DMS114 treated with DMSO at 0.1 percent for 48 hours (cell line): ENCODE results near the gene SCAMP4.

Source experiments
- DNase-seq: peaks from one replicate; lab custom pipeline; 2025; ENCODE audit not compliant: unreplicated experiment; lab: John Stamatoyannopoulos, UW

The SCAMP4 gene

GRCh38 chr19:1905110-1905862 lies at the start of gene SCAMP4, which contains the start of gene ADAT3:
Gene SCAMP4 (plus strand): TSS chr19:1905399. CDS start chr19:1915020, 9,621 bp downstream.
Gene ADAT3 (plus strand): TSS chr19:1905399. CDS start chr19:1912048, 6,649 bp downstream.
- DNase-seq, result peak; percentile 87

GRCh38 chr19:1855828-1856255 lies 49.4 kb upstream of the SCAMP4 start:
- no peak for DNase-seq

GRCh38 chr19:1856345-1856697 lies 48.9 kb upstream of the SCAMP4 start:
- DNase-seq, result no peak

GRCh38 chr19:1856698-1857603 lies 48.2 kb upstream of the SCAMP4 start:
- no peak for DNase-seq

GRCh38 chr19:1857648-1858326 lies 47.4 kb upstream of the SCAMP4 start:
- no peak for DNase-seq

GRCh38 chr19:1858412-1859081 lies 46.7 kb upstream of the SCAMP4 start:
- DNase-seq, result no peak

GRCh38 chr19:1859331-1859781 lies 45.8 kb upstream of the SCAMP4 start:
- DNase-seq, result no peak

- DNase-seq, result no peak
Observed at GRCh38 chr19:1860042-1860775, 45.0 kb upstream of the SCAMP4 start.

GRCh38 chr19:1860821-1861598 lies 44.2 kb upstream of the SCAMP4 start:
- DNase-seq, result no peak

- no peak for DNase-seq
Observed at GRCh38 chr19:1861599-1862031, 43.6 kb upstream of the SCAMP4 start.

- DNase-seq, result no peak
Observed at GRCh38 chr19:1862068-1862423, 43.2 kb upstream of the SCAMP4 start.

GRCh38 chr19:1862424-1863327 lies 42.5 kb upstream of the SCAMP4 start:
- no peak for DNase-seq

- DNase-seq, result no peak
Observed at GRCh38 chr19:1863328-1863637, 41.9 kb upstream of the SCAMP4 start, which contains the start of gene KLF16. Gene KLF16 (minus strand): TSS chr19:1863579. CDS start chr19:1863497, 82 bp downstream.

- peak; percentile 68 for DNase-seq
Observed at GRCh38 chr19:1863638-1864479, 41.3 kb upstream of the SCAMP4 start.

GRCh38 chr19:1864480-1865171 lies 40.6 kb upstream of the SCAMP4 start:
- DNase-seq, result no peak

- DNase-seq, result no peak
Observed at GRCh38 chr19:1865172-1866010, 39.8 kb upstream of the SCAMP4 start.
